GM12878 (cell line): ENCODE data around the gene DLST. TPM values are rescaled to one million over a fixed set of nuclear protein-coding genes. Genes with fewer than 3 reads are reported as not detected.

ENCODE experiments used
- ATAC-seq: fragments of 200-7000 bp; cut with Tn5 transposase; 3 replicates; pipeline ENCODE4 v1.9.1; 2020; ENCODE audit warnings: mild to moderate bottlenecking, moderate library complexity
- BruUV-seq: library from RNA; stranded (reverse); fragments of 400-500 nt; replicated peaks from 2 replicates; lab custom pipeline; 2021; lab: Mats Ljungman, UMichigan
- CTCF ChIA-PET: fragments of 300-600 bp; sonication (Branson Sonifier 250); formaldehyde crosslinking; extraction: SDS; loops from one replicate; lab custom pipeline; 2021; ENCODE audit warnings: inconsistent platforms; lab: Yijun Ruan, JAX
- POLR2A ChIA-PET: fragments of 350-600 bp; formaldehyde crosslinking; extraction: SDS; loops from one replicate; lab custom pipeline; 2021; ENCODE audit warnings: inconsistent platforms; lab: Charles Lee
- RAD21 ChIA-PET: fragments of 300-600 bp; sonication (Branson Sonifier 250); formaldehyde crosslinking; loops from one replicate; lab custom pipeline; 2023; ENCODE audit warnings: antibody characterized with exemption; ENCODE audit not compliant: unreplicated experiment; lab: Charles Lee
- SMC1A ChIA-PET: fragments of 300-600 bp; sonication (Branson Sonifier 250); formaldehyde crosslinking; loops from one replicate; lab custom pipeline; 2023; ENCODE audit not compliant: unreplicated experiment, uncharacterized antibody; lab: Charles Lee
- DNase-seq: peaks from one replicate; pipeline ENCODE4 v3.0.0-alpha.2; 2011; ENCODE audit warnings: low read depth, low spot score
- FAIRE-seq: peaks from 3 replicates; lab custom pipeline; 2011; peaks lifted over from hg19 to GRCh38; lab: Jason Lieb, UNC
- H2AFZ ChIP-seq: 2 replicates; pipeline ENCODE4 v1.6.0; 2011; ENCODE audit warnings: low read depth, low read length, control low read depth; ENCODE audit not compliant: control insufficient read depth
- H3K27ac ChIP-seq: 2 replicates; pipeline ENCODE4 v1.5.1; 2011; ENCODE audit warnings: control low read depth; ENCODE audit not compliant: control insufficient read depth, insufficient read depth
- H3K27me3 ChIP-seq, 2 experiments: replicated peaks in 1 of 2; 2 replicates each; pipeline versions ENCODE4 v1.6.0 to v1.6.1; 2011; ENCODE audit warnings: low read length in 1 of 2; ENCODE audit not compliant: control insufficient read depth in 2 of 2, insufficient read depth in 2 of 2
- H3K36me3 ChIP-seq, 2 experiments: 2 replicates each; pipeline ENCODE4 v1.5.1; 2011; ENCODE audit warnings: low read length in 1 of 2; ENCODE audit not compliant: control insufficient read depth in 2 of 2, insufficient read depth in 2 of 2
- H3K4me1 ChIP-seq: 2 replicates; pipeline ENCODE4 v1.6.1; 2011; ENCODE audit warnings: mild to moderate bottlenecking, low read length, moderate library complexity, mixed read lengths; ENCODE audit not compliant: control insufficient read depth, insufficient read depth
- H3K4me2 ChIP-seq: 2 replicates; pipeline ENCODE4 v1.6.0; 2011; ENCODE audit warnings: control low read depth; ENCODE audit not compliant: control insufficient read depth, insufficient read depth
- H3K4me3 ChIP-seq: fragments of 200-600 bp; sonication (generic); 2 replicates; pipeline ENCODE4 v1.5.1; 2016
- H3K79me2 ChIP-seq: 2 replicates; pipeline ENCODE4 v1.6.0; 2011; ENCODE audit warnings: low read length; ENCODE audit not compliant: control insufficient read depth, insufficient read depth
- H3K9ac ChIP-seq: 2 replicates; pipeline ENCODE4 v1.8.0; 2011; ENCODE audit warnings: low read length, control low read depth, mixed read lengths; ENCODE audit not compliant: control insufficient read depth, insufficient read depth
- H3K9me3 ChIP-seq: replicated peaks from 3 replicates; pipeline ENCODE4 v1.5.1; 2011; ENCODE audit warnings: mild to moderate bottlenecking, low read length; ENCODE audit not compliant: control insufficient read depth, insufficient read depth
- H4K20me1 ChIP-seq: 2 replicates; pipeline ENCODE4 v1.6.0; 2011; ENCODE audit not compliant: control insufficient read depth, insufficient read depth
- ATF3 ChIP-seq: IDR thresholded peaks from 2 replicates; pipeline ENCODE4 v1.6.1; 2011; ENCODE audit warnings: low read depth, mild to moderate bottlenecking, low read length, moderate library complexity, borderline replicate concordance; ENCODE audit errors: extremely low read depth
- BCL11A ChIP-seq: IDR thresholded peaks from 2 replicates; pipeline ENCODE4 v1.6.1; 2011; ENCODE audit warnings: low read depth, low read length
- BHLHE40 ChIP-seq, 2 experiments: fragments of 450-650 bp in 1 of 2; IDR thresholded peaks; 2 replicates each; pipeline ENCODE4 v1.6.1; 2011 to 2017; ENCODE audit warnings: low read depth in 2 of 2, borderline replicate concordance in 1 of 2, improper control_type of control experiment in 1 of 2, low read length in 1 of 2, mild to moderate bottlenecking in 1 of 2
- CTCF ChIP-seq, 3 experiments: IDR thresholded peaks in 2 of 3; conservative IDR thresholded peaks in 1 of 3; 2 replicates each; pipeline ENCODE4 v1.5.1; 2011; ENCODE audit warnings: low read depth in 3 of 3, low read length in 3 of 3, mild to moderate bottlenecking in 3 of 3, control low read depth in 2 of 3, moderate library complexity in 2 of 3, inconsistent platforms in 1 of 3, mixed read lengths in 1 of 3; ENCODE audit not compliant: control insufficient read depth in 2 of 3, insufficient read depth in 1 of 3; ENCODE audit errors: extremely low read depth in 1 of 3
- IKZF1 ChIP-seq: fragments of 450-650 bp; conservative IDR thresholded peaks from 2 replicates; pipeline ENCODE4 v1.6.1; 2017; ENCODE audit warnings: antibody characterized with exemption, mild to moderate bottlenecking
- MEF2A ChIP-seq: IDR thresholded peaks from 2 replicates; pipeline ENCODE4 v1.6.1; 2011; ENCODE audit warnings: low read depth, mild to moderate bottlenecking, low read length, moderate library complexity; ENCODE audit not compliant: insufficient read depth
- MTA3 ChIP-seq: IDR thresholded peaks from 2 replicates; pipeline ENCODE4 v1.6.1; 2012; ENCODE audit warnings: low read length, inconsistent platforms, borderline replicate concordance
- PKNOX1 ChIP-seq: fragments of 450-650 bp; IDR thresholded peaks from 2 replicates; pipeline ENCODE4 v1.6.1; 2016; ENCODE audit warnings: mild to moderate bottlenecking
- POLR2A ChIP-seq: IDR thresholded peaks from 2 replicates; pipeline ENCODE4 v1.6.1; 2011; ENCODE audit warnings: low read depth, mild to moderate bottlenecking, low read length
- RAD21 ChIP-seq: IDR thresholded peaks from 2 replicates; pipeline ENCODE4 v1.6.1; 2011; ENCODE audit warnings: mild to moderate bottlenecking, low read depth, low read length, moderate library complexity; ENCODE audit not compliant: insufficient read depth
- RB1 ChIP-seq: fragments of 450-650 bp; formaldehyde crosslinking; IDR thresholded peaks from 2 replicates; pipeline ENCODE4 v1.6.1; 2017; ENCODE audit warnings: mild to moderate bottlenecking, borderline replicate concordance
- SMC3 ChIP-seq: IDR thresholded peaks from 2 replicates; pipeline ENCODE4 v1.6.1; 2011; ENCODE audit warnings: low read length, improper control_type of control experiment, borderline replicate concordance
- USF1 ChIP-seq: IDR thresholded peaks from 2 replicates; pipeline ENCODE4 v1.6.1; 2011; ENCODE audit warnings: borderline replicate concordance, low read depth, mild to moderate bottlenecking, moderate library complexity, mixed read lengths, low read length; ENCODE audit not compliant: insufficient read depth; ENCODE audit errors: extremely low read length
- YY1 ChIP-seq: IDR thresholded peaks from 2 replicates; pipeline ENCODE4 v1.6.1; 2011; ENCODE audit warnings: low read depth, mild to moderate bottlenecking, low read length
- WGBS: methylation state at CpG from one replicate; pipeline ENCODE4 v1.1.6; 2016; ENCODE audit warnings: low lambda C conversion rate; ENCODE audit not compliant: insufficient replicate concordance, insufficient coverage; ENCODE audit errors: missing lambda C conversion rate; 5-methylcytosine and 5-hydroxymethylcytosine counted together
- in situ Hi-C: fragments of 300-500 bp; cut with MboI; formaldehyde crosslinking; loops from 9 replicates; pipeline ENCODE4 v1.14.3; 2018; ENCODE audit warnings: mixed read lengths
- intact Hi-C: fragments of 100-400 bp; cut with micrococcal nuclease; formaldehyde crosslinking; loops from one replicate; pipeline ENCODE4 v1.14.2; 2022; ENCODE audit not compliant: unreplicated experiment
- polyA plus RNA-seq, 11 experiments: library from polyadenylated mRNA; depleted of rRNA in 4 of 11; unstranded in 6 of 11; stranded (reverse) in 5 of 11; fragments of >200 nt; fragmentation: Nextera tagmentation in 4 of 11; fragmentation: Illumina TruSeq in 1 of 11; extraction: Ambion mirVana in 4 of 11; extraction: Trizol in 1 of 11; gene quantifications; 1 replicate in 1 of 11; 2 replicates in 10 of 11; pipeline versions ENCODE4 v1.2.1 to v1.2.3, GENCODE V29; 2011 to 2016; ENCODE audit warnings: inconsistent platforms in 2 of 11, missing spikeins in 2 of 11, low read depth in 1 of 11
- total RNA-seq, 4 experiments: library from RNA; depleted of rRNA in 3 of 4; stranded (reverse); fragments of >200 nt in 3 of 4; fragmentation: Illumina TruSeq in 1 of 4; extraction: Trizol in 1 of 4; gene quantifications; 2 replicates each; pipeline versions ENCODE4 v1.2.1 to v1.2.3, GENCODE V29; 2013 to 2021

Gene DLST
- total and polyA plus RNA-seq, 10 of the 15 experiments (the other 5 are each of a cell fraction or from before 2014, with no cell fraction given): 2.9 to 141 (median 67.7) TPM

GRCh38 chr14:74905595-74906142 lies 24.0 kb downstream of the DLST start:
- H3K36me3 ChIP-seq: peaks cover 9 to 19% of the 10 kb centered on the region in 2 experiments; a peak in 3 of 4 replicates
- ChIA-PET SMC1A (interaction anchor here (0.6 to 10.3 kb wide), 15 partner anchors 9 to 297 kb away, joined by 3 to 165 read pairs (median 4); partner anchors contain the start of gene DLST), RAD21 (interaction anchor here (0.6 to 5.6 kb wide), 11 partner anchors 11 to 385 kb away, joined by 3 to 114 read pairs (median 4); partner anchors contain the start of gene DLST), POLR2A (interaction anchor here (0.6 to 2.4 kb wide), 4 partner anchors 45 to 390 kb away, joined by 3 to 9 read pairs (median 3); no protein-coding TSS in a partner anchor), CTCF (interaction anchor here (0.5 to 26.0 kb wide), 45 partner anchors 10 to 559 kb away, joined by 3 to 552 read pairs (median 4); partner anchors contain the start of genes ISCA2, NPC2, PROX2 and YLPM1)
- TF ChIP-seq IKZF1: no peak
- peak; percentile 94 for TF ChIP-seq SMC3
- peak; percentile 48 for TF ChIP-seq USF1
- TF ChIP-seq YY1: 0 out of 2 replicates have a peak, but pooled peaks have one; percentile 61
- TF ChIP-seq MTA3: peak; percentile 47; the same call in 1 of the 2 replicates
- TF ChIP-seq PKNOX1: peak; percentile 34; the same call in 1 of the 2 replicates
- peak; percentile 72 to 73 for TF ChIP-seq BHLHE40 (IDR thresholded peaks at IDR 0.05; ENCODE audit: borderline replicate concordance in 1 of 2, low read depth in 2 of 2, low read length in 1 of 2)
- TF ChIP-seq MEF2A: no peak
- TF ChIP-seq BCL11A: no peak
- TF ChIP-seq CTCF (IDR thresholded peaks at IDR 0.05 in 2 of 3, conservative IDR thresholded peaks at IDR 0.05 in 1 of 3; ENCODE audit: control insufficient read depth in 2 of 3, extremely low read depth in 1 of 3, insufficient read depth in 1 of 3, low read depth in 3 of 3, low read length in 3 of 3): peak; percentile 88 to 96 (median 94)
- 0 out of 2 replicates have a peak, but pooled peaks have one; percentile 16 for TF ChIP-seq ATF3
- TF ChIP-seq POLR2A: peak; percentile 66; the same call in 1 of the 2 replicates
- 0 out of 2 replicates have a peak, but pooled peaks have one; percentile 41 for TF ChIP-seq RB1
- peak; percentile 82 for TF ChIP-seq RAD21
- in situ Hi-C loops (no loop called here), intact Hi-C loops (loop anchor here (1.0 kb wide), 1 partner anchor 44 kb away; no protein-coding TSS in a partner anchor)
- H3K27ac ChIP-seq: no peak overlapping the region
- H3K4me1 ChIP-seq: peaks cover 4% of the 10 kb centered on the region; the same call in 1 of the 2 replicates
- no peak for DNase-seq
- H4K20me1 ChIP-seq: no peaks in the 10 kb centered on the region
- peak; percentile 62 for FAIRE-seq
- H3K9ac ChIP-seq: no peak overlapping the region
- ATAC-seq: peak; percentile 87
- no peaks in the 10 kb centered on the region for H3K27me3 ChIP-seq
- no peak overlapping the region for H3K4me2 ChIP-seq
- 36% methylated on average over 14 of the region's 14 CpGs for WGBS
- no peaks in the 10 kb centered on the region for H3K9me3 ChIP-seq
- H3K79me2 ChIP-seq: no peaks in the 10 kb centered on the region
- H2AFZ ChIP-seq: no peak overlapping the region
- H3K4me3 ChIP-seq: no peak overlapping the region
- BruUV-seq: no TSS peak
